Measurements from ENCODE around the gene LRRC42. TPM values are rescaled to one million over a fixed set of nuclear protein-coding genes. Genes with fewer than 3 reads are reported as not detected.

The LRRC42 gene
- total RNA-seq, 1 experiment from 2014 or later: 38.1 TPM

GRCh38 chr1:53909946-53910345 is 36.2 kb upstream of the LRRC42 start:
- peaks cover 4% of the 10 kb centered on the region; the same call in 1 of the 2 replicates for H3K36me3 Mint-ChIP-seq
- ChIA-PET CTCF (interaction anchor here (1.1 to 1.2 kb wide), 2 partner anchors 36 to 49 kb away, joined by 3 read pairs; partner anchors contain the start of gene IFT25), POLR2A (no interaction called here)
- ATAC-seq (no peak), DNase-seq (ENCODE audit: low spot score) (no peak)
- peaks cover 25% of the 10 kb centered on the region for H3K4me1 Mint-ChIP-seq
- H3K4me3 Mint-ChIP-seq: no peak overlapping the region
- no peaks in the 10 kb centered on the region for H3K27me3 Mint-ChIP-seq (ENCODE audit: low read depth)
- no peaks in the 10 kb centered on the region for H3K9me3 Mint-ChIP-seq
- TF ChIP-seq, protein P1, sequence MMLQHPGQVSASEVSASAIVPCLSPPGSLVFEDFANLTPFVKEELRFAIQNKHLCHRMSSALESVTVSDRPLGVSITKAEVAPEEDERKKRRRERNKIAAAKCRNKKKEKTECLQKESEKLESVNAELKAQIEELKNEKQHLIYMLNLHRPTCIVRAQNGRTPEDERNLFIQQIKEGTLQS (CRISPR knock-in tag; conservative IDR thresholded peaks at IDR 0.05): no peak
- TF ChIP-seq HMGA2 (CRISPR knock-in tag; IDR thresholded peaks at IDR 0.05) (no peak), CBFB (CRISPR knock-in tag; IDR thresholded peaks at IDR 0.05; ENCODE audit: low read depth) (no peak), ZNF281 (CRISPR knock-in tag; IDR thresholded peaks at IDR 0.05) (no peak), ATF1 (CRISPR knock-in tag; IDR thresholded peaks at IDR 0.05) (no peak), TCF7 (CRISPR knock-in tag; IDR thresholded peaks at IDR 0.05; ENCODE audit: low read depth) (no peak), SOX15 (CRISPR knock-in tag; IDR thresholded peaks at IDR 0.05) (no peak), CDX4 (CRISPR knock-in tag; IDR thresholded peaks at IDR 0.05; ENCODE audit: borderline replicate concordance) (no peak), GTF2I (CRISPR knock-in tag; conservative IDR thresholded peaks at IDR 0.05) (no peak), ZNF317 (CRISPR knock-in tag; IDR thresholded peaks at IDR 0.05; ENCODE audit: borderline replicate concordance, low read depth) (no peak), TP53 (CRISPR knock-in tag; IDR thresholded peaks at IDR 0.05) (no peak), GABPB1 (CRISPR knock-in tag; IDR thresholded peaks at IDR 0.05) (no peak), NFYB (CRISPR knock-in tag; conservative IDR thresholded peaks at IDR 0.05; ENCODE audit: low read depth) (no peak)
- TF ChIP-seq, protein P2, sequence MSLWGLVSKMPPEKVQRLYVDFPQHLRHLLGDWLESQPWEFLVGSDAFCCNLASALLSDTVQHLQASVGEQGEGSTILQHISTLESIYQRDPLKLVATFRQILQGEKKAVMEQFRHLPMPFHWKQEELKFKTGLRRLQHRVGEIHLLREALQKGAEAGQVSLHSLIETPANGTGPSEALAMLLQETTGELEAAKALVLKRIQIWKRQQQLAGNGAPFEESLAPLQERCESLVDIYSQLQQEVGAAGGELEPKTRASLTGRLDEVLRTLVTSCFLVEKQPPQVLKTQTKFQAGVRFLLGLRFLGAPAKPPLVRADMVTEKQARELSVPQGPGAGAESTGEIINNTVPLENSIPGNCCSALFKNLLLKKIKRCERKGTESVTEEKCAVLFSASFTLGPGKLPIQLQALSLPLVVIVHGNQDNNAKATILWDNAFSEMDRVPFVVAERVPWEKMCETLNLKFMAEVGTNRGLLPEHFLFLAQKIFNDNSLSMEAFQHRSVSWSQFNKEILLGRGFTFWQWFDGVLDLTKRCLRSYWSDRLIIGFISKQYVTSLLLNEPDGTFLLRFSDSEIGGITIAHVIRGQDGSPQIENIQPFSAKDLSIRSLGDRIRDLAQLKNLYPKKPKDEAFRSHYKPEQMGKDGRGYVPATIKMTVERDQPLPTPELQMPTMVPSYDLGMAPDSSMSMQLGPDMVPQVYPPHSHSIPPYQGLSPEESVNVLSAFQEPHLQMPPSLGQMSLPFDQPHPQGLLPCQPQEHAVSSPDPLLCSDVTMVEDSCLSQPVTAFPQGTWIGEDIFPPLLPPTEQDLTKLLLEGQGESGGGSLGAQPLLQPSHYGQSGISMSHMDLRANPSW (CRISPR knock-in tag; conservative IDR thresholded peaks at IDR 0.05; ENCODE audit: low read depth): no peak
- TF ChIP-seq, protein P3, sequence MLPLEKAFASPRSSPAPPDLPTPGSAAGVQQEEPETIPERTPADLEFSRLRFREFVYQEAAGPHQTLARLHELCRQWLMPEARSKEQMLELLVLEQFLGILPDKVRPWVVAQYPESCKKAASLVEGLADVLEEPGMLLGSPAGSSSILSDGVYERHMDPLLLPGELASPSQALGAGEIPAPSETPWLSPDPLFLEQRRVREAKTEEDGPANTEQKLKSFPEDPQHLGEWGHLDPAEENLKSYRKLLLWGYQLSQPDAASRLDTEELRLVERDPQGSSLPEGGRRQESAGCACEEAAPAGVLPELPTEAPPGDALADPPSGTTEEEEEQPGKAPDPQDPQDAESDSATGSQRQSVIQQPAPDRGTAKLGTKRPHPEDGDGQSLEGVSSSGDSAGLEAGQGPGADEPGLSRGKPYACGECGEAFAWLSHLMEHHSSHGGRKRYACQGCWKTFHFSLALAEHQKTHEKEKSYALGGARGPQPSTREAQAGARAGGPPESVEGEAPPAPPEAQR (CRISPR knock-in tag; IDR thresholded peaks at IDR 0.05): no peak
- TF ChIP-seq, protein P4, sequence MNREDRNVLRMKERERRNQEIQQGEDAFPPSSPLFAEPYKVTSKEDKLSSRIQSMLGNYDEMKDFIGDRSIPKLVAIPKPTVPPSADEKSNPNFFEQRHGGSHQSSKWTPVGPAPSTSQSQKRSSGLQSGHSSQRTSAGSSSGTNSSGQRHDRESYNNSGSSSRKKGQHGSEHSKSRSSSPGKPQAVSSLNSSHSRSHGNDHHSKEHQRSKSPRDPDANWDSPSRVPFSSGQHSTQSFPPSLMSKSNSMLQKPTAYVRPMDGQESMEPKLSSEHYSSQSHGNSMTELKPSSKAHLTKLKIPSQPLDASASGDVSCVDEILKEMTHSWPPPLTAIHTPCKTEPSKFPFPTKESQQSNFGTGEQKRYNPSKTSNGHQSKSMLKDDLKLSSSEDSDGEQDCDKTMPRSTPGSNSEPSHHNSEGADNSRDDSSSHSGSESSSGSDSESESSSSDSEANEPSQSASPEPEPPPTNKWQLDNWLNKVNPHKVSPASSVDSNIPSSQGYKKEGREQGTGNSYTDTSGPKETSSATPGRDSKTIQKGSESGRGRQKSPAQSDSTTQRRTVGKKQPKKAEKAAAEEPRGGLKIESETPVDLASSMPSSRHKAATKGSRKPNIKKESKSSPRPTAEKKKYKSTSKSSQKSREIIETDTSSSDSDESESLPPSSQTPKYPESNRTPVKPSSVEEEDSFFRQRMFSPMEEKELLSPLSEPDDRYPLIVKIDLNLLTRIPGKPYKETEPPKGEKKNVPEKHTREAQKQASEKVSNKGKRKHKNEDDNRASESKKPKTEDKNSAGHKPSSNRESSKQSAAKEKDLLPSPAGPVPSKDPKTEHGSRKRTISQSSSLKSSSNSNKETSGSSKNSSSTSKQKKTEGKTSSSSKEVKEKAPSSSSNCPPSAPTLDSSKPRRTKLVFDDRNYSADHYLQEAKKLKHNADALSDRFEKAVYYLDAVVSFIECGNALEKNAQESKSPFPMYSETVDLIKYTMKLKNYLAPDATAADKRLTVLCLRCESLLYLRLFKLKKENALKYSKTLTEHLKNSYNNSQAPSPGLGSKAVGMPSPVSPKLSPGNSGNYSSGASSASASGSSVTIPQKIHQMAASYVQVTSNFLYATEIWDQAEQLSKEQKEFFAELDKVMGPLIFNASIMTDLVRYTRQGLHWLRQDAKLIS (CRISPR knock-in tag; IDR thresholded peaks at IDR 0.05; ENCODE audit: borderline replicate concordance): no peak
- H3K27ac Mint-ChIP-seq: no peak overlapping the region
